K562 (cell line): ENCODE measurements around the gene BZW1. TPM values are rescaled to one million over a fixed set of nuclear protein-coding genes. Genes with fewer than 3 reads are reported as not detected.
A peak's percentile ranks its signal among the peaks of the same experiment; 100 is the strongest.

Experiments
- ARID3A ChIP-seq: IDR thresholded peaks from 2 replicates; pipeline ENCODE4 v1.6.1; 2012; ENCODE audit warnings: low read depth, low read length, improper control_type of control experiment, borderline replicate concordance
- BMI1 ChIP-seq: fragments of 150-350 bp; IDR thresholded peaks from 2 replicates; pipeline ENCODE4 v1.6.1; 2014; ENCODE audit warnings: low read length
- CC2D1A ChIP-seq: fragments of 450-650 bp; IDR thresholded peaks from 2 replicates; pipeline ENCODE4 v1.6.1; 2017; ENCODE audit warnings: mild to moderate bottlenecking
- GTF2E2 ChIP-seq: fragments of 200-800 bp; sonication (Bioruptor generic); IDR thresholded peaks from 2 replicates; pipeline ENCODE4 v1.6.1; 2016; ENCODE audit warnings: missing genetic modification characterization, missing compliant biosample characterization
- NCOR1 ChIP-seq: fragments of 450-650 bp; IDR thresholded peaks from 2 replicates; pipeline ENCODE4 v1.6.1; 2016; ENCODE audit warnings: mild to moderate bottlenecking, moderate library complexity
- PHF21A ChIP-seq: fragments of 450-650 bp; IDR thresholded peaks from 2 replicates; pipeline ENCODE4 v1.6.1; 2017; ENCODE audit warnings: low read depth, borderline replicate concordance
- RBM17 ChIP-seq: fragments of 200-400 bp; formaldehyde crosslinking; IDR thresholded peaks from 2 replicates; pipeline ENCODE4 v1.6.1; 2017; ENCODE audit warnings: low read depth, mild to moderate bottlenecking, low read length, borderline replicate concordance
- SFPQ ChIP-seq: fragments of 200-400 bp; formaldehyde crosslinking; IDR thresholded peaks from 2 replicates; pipeline ENCODE4 v1.6.1; 2017; ENCODE audit warnings: mild to moderate bottlenecking, low read depth, low read length, moderate library complexity
- SMAD1 ChIP-seq: fragments of 150-350 bp; IDR thresholded peaks from 2 replicates; pipeline ENCODE4 v1.6.1; 2014; ENCODE audit warnings: low read length, low read depth; ENCODE audit not compliant: partially characterized antibody
- TOE1 ChIP-seq, 2 experiments: fragments of 450-650 bp in 1 of 2; sonication (generic) in 1 of 2; formaldehyde crosslinking in 1 of 2; IDR thresholded peaks; 2 replicates each; pipeline versions ENCODE4 v1.7.1 to v1.8.0; 2016 to 2022; ENCODE audit warnings: borderline replicate concordance in 2 of 2, mild to moderate bottlenecking in 2 of 2, antibody characterized with exemption in 1 of 2, inconsistent platforms in 1 of 2, low read depth in 1 of 2, missing genetic modification reagents in 1 of 2, moderate library complexity in 1 of 2
- ZNF57 ChIP-seq: fragments of 450-650 bp; formaldehyde crosslinking; IDR thresholded peaks from 2 replicates; pipeline ENCODE4 v1.4.0; 2020; ENCODE audit warnings: mild to moderate bottlenecking, moderate library complexity
- ZNF707 ChIP-seq: fragments of 250-450 bp; sonication (Bioruptor Pico); conservative IDR thresholded peaks from 2 replicates; pipeline ENCODE4 v1.8.0; 2022; ENCODE audit warnings: inconsistent platforms, mild to moderate bottlenecking, moderate library complexity
- polyA plus RNA-seq, 8 experiments: library from polyadenylated mRNA; depleted of rRNA in 4 of 8; stranded (reverse) in 5 of 8; unstranded in 3 of 8; fragments of >200 nt; fragmentation: Nextera tagmentation in 2 of 8; fragmentation: Illumina TruSeq in 1 of 8; extraction: Ambion mirVana in 2 of 8; extraction: Trizol in 1 of 8; gene quantifications; 2 replicates each; pipeline versions ENCODE4 v1.2.1 to v1.2.3, GENCODE V29; 2011 to 2014; ENCODE audit warnings: inconsistent platforms in 1 of 8, missing spikeins in 1 of 8
- total RNA-seq, 7 experiments: library from RNA; depleted of rRNA in 6 of 7; stranded (reverse); fragments of >200 nt in 6 of 7; fragmentation: Illumina TruSeq in 2 of 7; extraction: Trizol in 2 of 7; gene quantifications; 2 replicates each; pipeline versions ENCODE4 v1.2.1 to v1.2.3, GENCODE V29; 2011 to 2021; ENCODE audit warnings: low replicate concordance in 1 of 7
- TF ChIP-seq, protein P1 (sequence below): fragments of 150-350 bp; conservative IDR thresholded peaks from 2 replicates; pipeline ENCODE4 v1.6.1; 2014; ENCODE audit warnings: low read length
- TF ChIP-seq, protein P2 (sequence below): sonication (generic); formaldehyde crosslinking; IDR thresholded peaks from 2 replicates; pipeline ENCODE4 v1.9.0; 2022; ENCODE audit warnings: mild to moderate bottlenecking, missing genetic modification reagents
- TF ChIP-seq, protein P3 (sequence below): fragments of 250-450 bp; sonication (Bioruptor Pico); IDR thresholded peaks from 2 replicates; pipeline ENCODE4 v1.5.0; 2021; ENCODE audit warnings: mild to moderate bottlenecking, borderline replicate concordance

BZW1 gene
- total and polyA plus RNA-seq, 9 of the 15 experiments (the other 6 are each of a cell fraction or from before 2014, with no cell fraction given): 110 to 244 (median 198) TPM

DNA sequence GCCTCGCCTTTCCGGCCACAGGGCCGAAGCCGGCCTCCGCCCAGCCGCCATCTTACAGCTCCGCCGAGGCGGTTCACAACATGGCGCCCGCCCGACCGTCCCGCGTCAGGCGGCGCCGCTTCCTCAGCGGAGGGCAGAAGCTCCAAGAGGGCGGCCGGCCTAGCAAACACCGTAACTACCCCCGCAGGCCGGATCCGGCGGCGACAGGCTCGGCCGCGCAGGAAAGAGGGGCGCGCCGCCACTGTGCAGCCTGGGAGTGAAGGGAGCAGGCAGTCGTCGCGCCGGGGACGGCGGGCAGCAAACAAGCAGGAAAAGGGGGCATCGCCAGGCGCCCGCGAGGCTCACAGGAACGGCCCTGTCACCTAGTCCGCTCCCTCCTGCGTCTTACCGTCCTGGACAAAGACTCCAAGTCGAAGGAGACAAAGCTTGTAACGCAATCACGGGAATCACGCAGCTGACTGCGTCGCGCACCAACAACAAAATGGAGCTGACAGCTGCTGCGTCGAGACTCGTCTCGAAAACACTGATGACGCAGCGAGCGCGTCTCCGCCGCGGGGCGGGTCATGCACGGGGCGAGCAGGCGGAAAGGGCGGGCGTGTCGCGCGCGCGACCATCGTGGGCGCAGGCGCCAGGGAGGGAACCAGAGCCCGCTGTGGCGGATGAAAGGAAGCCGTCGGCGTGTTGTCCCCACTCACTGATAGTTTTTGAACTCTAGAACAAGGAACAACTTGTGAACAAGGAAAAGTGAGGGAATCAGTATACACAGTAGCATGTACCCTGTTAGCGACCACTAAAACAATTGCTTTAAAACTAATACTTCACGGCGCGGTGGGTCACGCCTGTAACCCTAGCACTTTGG, 52.7 kb downstream of the BZW1 start, which contains the start of gene CLK1 (continued):
- TF ChIP-seq ARID3A: no peak
- TF ChIP-seq SFPQ: no peak
- TF ChIP-seq SMAD1: peak; percentile 78
- TF ChIP-seq ZNF707 (CRISPR knock-in tag): no peak
- TF ChIP-seq, protein P1, sequence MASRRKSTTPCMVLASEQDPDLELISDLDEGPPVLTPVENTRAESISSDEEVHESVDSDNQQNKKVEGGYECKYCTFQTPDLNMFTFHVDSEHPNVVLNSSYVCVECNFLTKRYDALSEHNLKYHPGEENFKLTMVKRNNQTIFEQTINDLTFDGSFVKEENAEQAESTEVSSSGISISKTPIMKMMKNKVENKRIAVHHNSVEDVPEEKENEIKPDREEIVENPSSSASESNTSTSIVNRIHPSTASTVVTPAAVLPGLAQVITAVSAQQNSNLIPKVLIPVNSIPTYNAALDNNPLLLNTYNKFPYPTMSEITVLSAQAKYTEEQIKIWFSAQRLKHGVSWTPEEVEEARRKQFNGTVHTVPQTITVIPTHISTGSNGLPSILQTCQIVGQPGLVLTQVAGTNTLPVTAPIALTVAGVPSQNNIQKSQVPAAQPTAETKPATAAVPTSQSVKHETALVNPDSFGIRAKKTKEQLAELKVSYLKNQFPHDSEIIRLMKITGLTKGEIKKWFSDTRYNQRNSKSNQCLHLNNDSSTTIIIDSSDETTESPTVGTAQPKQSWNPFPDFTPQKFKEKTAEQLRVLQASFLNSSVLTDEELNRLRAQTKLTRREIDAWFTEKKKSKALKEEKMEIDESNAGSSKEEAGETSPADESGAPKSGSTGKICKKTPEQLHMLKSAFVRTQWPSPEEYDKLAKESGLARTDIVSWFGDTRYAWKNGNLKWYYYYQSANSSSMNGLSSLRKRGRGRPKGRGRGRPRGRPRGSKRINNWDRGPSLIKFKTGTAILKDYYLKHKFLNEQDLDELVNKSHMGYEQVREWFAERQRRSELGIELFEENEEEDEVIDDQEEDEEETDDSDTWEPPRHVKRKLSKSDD: no peak
- no peak for TF ChIP-seq TOE1 (IDR thresholded peaks at IDR 0.05; ENCODE audit: borderline replicate concordance)
- peak; percentile 91 for TF ChIP-seq TOE1 (CRISPR knock-in tag; IDR thresholded peaks at IDR 0.05; ENCODE audit: borderline replicate concordance, low read depth)
- TF ChIP-seq ZNF57 (CRISPR knock-in tag): no peak
- TF ChIP-seq RBM17: no peak
- peak; percentile 50 for TF ChIP-seq NCOR1
- no peak for TF ChIP-seq BMI1
- peak; percentile 78 for TF ChIP-seq GTF2E2
- TF ChIP-seq, protein P2, sequence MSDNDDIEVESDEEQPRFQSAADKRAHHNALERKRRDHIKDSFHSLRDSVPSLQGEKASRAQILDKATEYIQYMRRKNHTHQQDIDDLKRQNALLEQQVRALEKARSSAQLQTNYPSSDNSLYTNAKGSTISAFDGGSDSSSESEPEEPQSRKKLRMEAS (CRISPR knock-in tag): peak; percentile 93
- no peak for TF ChIP-seq PHF21A
- TF ChIP-seq CC2D1A: no peak
- TF ChIP-seq, protein P3, sequence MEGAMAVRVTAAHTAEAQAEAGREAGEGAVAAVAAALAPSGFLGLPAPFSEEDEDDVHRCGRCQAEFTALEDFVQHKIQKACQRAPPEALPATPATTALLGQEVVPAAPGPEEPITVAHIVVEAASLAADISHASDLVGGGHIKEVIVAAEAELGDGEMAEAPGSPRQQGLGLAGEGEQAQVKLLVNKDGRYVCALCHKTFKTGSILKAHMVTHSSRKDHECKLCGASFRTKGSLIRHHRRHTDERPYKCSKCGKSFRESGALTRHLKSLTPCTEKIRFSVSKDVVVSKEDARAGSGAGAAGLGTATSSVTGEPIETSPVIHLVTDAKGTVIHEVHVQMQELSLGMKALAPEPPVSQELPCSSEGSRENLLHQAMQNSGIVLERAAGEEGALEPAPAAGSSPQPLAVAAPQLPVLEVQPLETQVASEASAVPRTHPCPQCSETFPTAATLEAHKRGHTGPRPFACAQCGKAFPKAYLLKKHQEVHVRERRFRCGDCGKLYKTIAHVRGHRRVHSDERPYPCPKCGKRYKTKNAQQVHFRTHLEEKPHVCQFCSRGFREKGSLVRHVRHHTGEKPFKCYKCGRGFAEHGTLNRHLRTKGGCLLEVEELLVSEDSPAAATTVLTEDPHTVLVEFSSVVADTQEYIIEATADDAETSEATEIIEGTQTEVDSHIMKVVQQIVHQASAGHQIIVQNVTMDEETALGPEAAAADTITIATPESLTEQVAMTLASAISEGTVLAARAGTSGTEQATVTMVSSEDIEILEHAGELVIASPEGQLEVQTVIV (CRISPR knock-in tag): no peak
